Activated gamma-delta T cell treated with Interleukin-2 at 50 U/mL for 16 hours (primary cell): ENCODE data around the gene CPSF4.
A peak's percentile ranks its signal among the peaks of the same experiment; 100 is the strongest.
"Not testable (repeated sequence)": the region's sequence is repeated elsewhere in the genome, so short reads cannot be mapped to it uniquely, and the experiment has no call there.

Source experiments
- DNase-seq: peaks from one replicate; pipeline ENCODE4 v3.0.0-alpha.2; 2020

Gene CPSF4

GRCh38 chr7:99497766-99498545 lies 59.2 kb downstream of the CPSF4 start:
- DNase-seq, result no peak

GRCh38 chr7:99498546-99498944 lies 59.8 kb downstream of the CPSF4 start:
- no peak for DNase-seq

- DNase-seq, result no peak
These were observed 60.6 kb downstream of the CPSF4 start for GRCh38 chr7:99499371-99499720.

GRCh38 chr7:99499721-99500636 lies 61.2 kb downstream of the CPSF4 start, which contains the start of gene ZNF394:
TSS of gene ZNF394 (minus strand) at chr7:99500281. CDS start at chr7:99500093, 188 bp downstream.
- peak; percentile 88 for DNase-seq

- no peak for DNase-seq
These were observed 61.9 kb downstream of the CPSF4 start for GRCh38 chr7:99500637-99501009.

- not testable (repeated sequence) for DNase-seq
These were observed 62.5 kb downstream of the CPSF4 start for GRCh38 chr7:99501236-99501635.

- no peak for DNase-seq
These were observed 65.5 kb downstream of the CPSF4 start for GRCh38 chr7:99504281-99504602.

GRCh38 chr7:99504603-99505323 lies 66.0 kb downstream of the CPSF4 start, which contains the start of gene ZKSCAN5:
TSS of gene ZKSCAN5 (plus strand) at chr7:99504662. CDS start at chr7:99506045, 1,383 bp downstream.
- DNase-seq, result peak; percentile 98

GRCh38 chr7:99505324-99505662 lies 66.5 kb downstream of the CPSF4 start:
- no peak for DNase-seq
